ENCODE measurements around the gene OIT3. TPM values are rescaled to one million over a fixed set of nuclear protein-coding genes. Genes with fewer than 3 reads are reported as not detected.

The OIT3 gene
- total and polyA plus RNA-seq, 2 of the 8 experiments (the other 6 are each of a cell fraction or from before 2014, with no cell fraction given): not detected

DNA sequence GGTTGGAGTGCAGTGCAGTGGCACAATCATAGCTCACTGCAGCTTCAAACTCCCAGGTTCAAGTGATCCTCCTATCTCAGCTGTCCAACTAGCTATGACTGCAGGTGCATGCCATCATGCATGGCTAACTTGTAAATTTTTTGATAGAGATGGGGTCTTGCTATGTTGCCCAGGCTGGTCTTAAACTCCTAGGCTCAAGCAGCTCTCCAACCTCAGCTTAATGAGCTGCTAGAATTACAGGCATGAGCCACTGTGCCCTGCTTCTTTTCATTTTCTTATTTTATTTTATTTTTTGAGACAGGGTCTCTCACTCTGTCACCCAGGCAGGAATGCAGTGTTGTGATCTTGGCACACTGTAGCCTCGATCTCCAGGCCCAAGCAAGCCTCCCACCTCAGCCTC is 53.4 kb downstream of the OIT3 start:
- Histone ChIP-seq H3K9ac (replicated peaks in 1 of 4; ENCODE audit: extremely low read depth in 1 of 4, low read depth in 3 of 4, low read length in 3 of 4) (no peak overlapping the region), H2BK5ac (ENCODE audit: low read depth, low read length) (no peak overlapping the region), H2AK5ac (ENCODE audit: low read depth, low read length) (no peak overlapping the region), H2BK120ac (replicated peaks; ENCODE audit: low read depth, low read length) (no peak overlapping the region), H3K27ac (ENCODE audit: low read depth, low read length) (no peak overlapping the region), H3K23me2 (ENCODE audit: low read depth, low read length) (no peaks in the 10 kb centered on the region; the same call in 1 of the 2 replicates), H4K91ac (replicated peaks; ENCODE audit: insufficient read length, low read length) (no peak overlapping the region), H3K4me2 (ENCODE audit: insufficient read depth in 1 of 2, low read depth in 2 of 2, low read length in 2 of 2) (no peak overlapping the region), H4K20me1 (replicated peaks in 1 of 2; ENCODE audit: control insufficient read depth in 1 of 2, insufficient read depth in 2 of 2, low read length in 2 of 2) (no peaks in the 10 kb centered on the region), H3K79me1 (ENCODE audit: low read depth, low read length) (no peaks in the 10 kb centered on the region), H2BK15ac (ENCODE audit: low read length) (no peak overlapping the region), H3K9me3 (ENCODE audit: insufficient read depth in 2 of 2, low read depth in 1 of 2, low read length in 1 of 2) (no peaks in the 10 kb centered on the region), H3K18ac (ENCODE audit: extremely low read depth, low read length) (no peak overlapping the region), H2AFZ (ENCODE audit: low read length) (no peak overlapping the region), H3K27me3 (replicated peaks in 1 of 4; ENCODE audit: control insufficient read depth in 3 of 4, extremely low read depth in 1 of 4, insufficient read depth in 3 of 4, low read length in 3 of 4) (no peaks in the 10 kb centered on the region), H3K4me1 (replicated peaks in 1 of 4; ENCODE audit: control insufficient read depth in 3 of 4, insufficient read depth in 4 of 4, low read length in 3 of 4) (no peaks in the 10 kb centered on the region), H2BK12ac (ENCODE audit: low read depth, low read length) (no peak overlapping the region), H3K4me3 (ENCODE audit: extremely low read depth in 1 of 4, insufficient read depth in 2 of 4, low read depth in 3 of 4, low read length in 4 of 4) (no peak overlapping the region), H4K8ac (ENCODE audit: extremely low read depth, insufficient read depth, low read length) (no peak overlapping the region), H3K36me3 (ENCODE audit: control insufficient read depth in 2 of 4, insufficient read depth in 4 of 4, low read length in 3 of 4) (no peaks in the 10 kb centered on the region), H3K4ac (replicated peaks; ENCODE audit: insufficient read length, low read depth, low read length) (no peak overlapping the region), H3K56ac (replicated peaks; ENCODE audit: insufficient read length, low read depth, low read length) (no peak overlapping the region), H3K79me2 (ENCODE audit: control insufficient read depth in 1 of 2, insufficient read depth in 2 of 2, low read length in 2 of 2) (no peaks in the 10 kb centered on the region), H2BK20ac (ENCODE audit: low read length) (no peak overlapping the region), H3K14ac (ENCODE audit: insufficient read length) (no peak overlapping the region), H3K23ac (ENCODE audit: insufficient read length) (no peak overlapping the region), H4K5ac (ENCODE audit: insufficient read length, low read depth, low read length) (no peak overlapping the region)
- WGBS, 2 experiments (ENCODE audit: extremely low coverage in 1 of 2, insufficient coverage in 1 of 2, insufficient read length in 1 of 2, insufficient replicate concordance in 2 of 2, low coverage in 1 of 2, low lambda C conversion rate in 2 of 2, missing lambda C conversion rate in 1 of 2): 94% methylated on average over 1 of the region's 1 CpG; no CpG with 5 or more reads in 1 of the 2 experiments
- ChIA-PET CTCF (ENCODE audit: partially characterized antibody) (interaction anchor here (1.2 kb wide), 1 partner anchor 24 kb away, joined by 3 read pairs; no protein-coding TSS in a partner anchor), POLR2A (ENCODE audit: partially characterized antibody) (no interaction called here)
- DNase-seq (ENCODE audit: low read depth in 1 of 2, low spot score in 2 of 2): no peak
- no peak for FAIRE-seq
- TF ChIP-seq TEAD4 (IDR thresholded peaks at IDR 0.05; ENCODE audit: low read depth, low read length) (no peak), SAP30 (IDR thresholded peaks at IDR 0.05; ENCODE audit: insufficient read depth, insufficient replicate concordance, low read length) (no peak), CTBP2 (IDR thresholded peaks at IDR 0.05; ENCODE audit: borderline replicate concordance, insufficient read depth, insufficient read length, low read length) (no peak), ASH2L (IDR thresholded peaks at IDR 0.05; ENCODE audit: low read length) (no peak), FOSL1 (IDR thresholded peaks at IDR 0.05; ENCODE audit: insufficient read depth, low read depth, low read length) (no peak), CHD1 (IDR thresholded peaks at IDR 0.05; ENCODE audit: low read depth, low read length) (no peak), BCL11A (IDR thresholded peaks at IDR 0.05; ENCODE audit: low read depth in 2 of 2, low read length in 2 of 2) (no peak), TCF12 (IDR thresholded peaks at IDR 0.05; ENCODE audit: low read depth, low read length) (no peak), POLR2AphosphoS5 (IDR thresholded peaks at IDR 0.05; ENCODE audit: low read depth, low read length) (no peak), SIN3A (conservative IDR thresholded peaks at IDR 0.05 in 1 of 2, IDR thresholded peaks at IDR 0.05 in 1 of 2; ENCODE audit: low read depth in 1 of 2, low read length in 2 of 2) (no peak), SIRT6 (IDR thresholded peaks at IDR 0.05; ENCODE audit: low read length) (no peak), SUZ12 (IDR thresholded peaks at IDR 0.05; ENCODE audit: low read length) (no peak), EP300 (IDR thresholded peaks at IDR 0.05; ENCODE audit: borderline replicate concordance in 1 of 2, low read depth in 2 of 2, low read length in 2 of 2) (no peak), EGR1 (IDR thresholded peaks at IDR 0.05; ENCODE audit: borderline replicate concordance, low read depth, low read length) (no peak), ZNF274 (IDR thresholded peaks at IDR 0.05; ENCODE audit: borderline replicate concordance, extremely low read depth, low read length) (no peak)

All from H1 (cell line).